ENCODE results near the gene TMOD1. TPM values are rescaled to one million over a fixed set of nuclear protein-coding genes. Genes with fewer than 3 reads are reported as not detected.

Gene TMOD1
- total RNA-seq, 1 donor from 2014 or later: not detected

DNA sequence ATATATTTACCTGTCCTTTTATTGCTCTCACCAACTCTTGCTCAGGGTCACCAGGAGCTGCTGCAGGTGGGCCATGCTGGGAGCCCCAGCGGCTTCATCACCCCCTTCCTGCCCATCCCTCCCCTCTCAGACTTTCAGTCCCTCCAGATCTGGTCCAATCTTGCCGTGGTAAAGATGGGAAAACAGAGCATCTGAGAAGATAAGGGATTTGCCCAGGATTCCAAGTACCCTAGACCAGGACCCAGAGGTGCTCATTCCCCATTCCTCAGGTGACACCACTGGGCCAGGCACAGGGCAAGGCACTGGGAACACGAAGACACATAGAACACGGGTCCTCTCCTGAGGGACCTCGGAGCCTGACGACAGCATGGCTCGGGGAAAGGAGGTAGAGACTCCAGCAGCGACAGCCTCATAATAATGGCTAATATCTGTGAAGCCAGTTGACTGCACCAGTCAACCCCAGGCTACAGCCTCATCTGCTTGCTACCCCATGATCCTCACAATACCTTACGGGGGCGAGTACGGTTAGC lies 18.0 kb downstream of the TMOD1 start:
- Histone ChIP-seq H3K9me3 (ENCODE audit: low read depth) (no peaks in the 10 kb centered on the region), H3F3A (ENCODE audit: low read depth) (no peaks in the 10 kb centered on the region), H3K27ac (no peak overlapping the region), H3K27me3 (no peaks in the 10 kb centered on the region), H4K20me1 (ENCODE audit: low read depth) (no peaks in the 10 kb centered on the region), H3K4me3 (no peak overlapping the region), H3K79me2 (ENCODE audit: low read depth) (no peaks in the 10 kb centered on the region), H3K4me2 (no peak overlapping the region), H3K9ac (no peak overlapping the region), H3K4me1 (peaks cover 13% of the 10 kb centered on the region), H2AFZ (replicated peaks) (no peak overlapping the region), H3K36me3 (no peaks in the 10 kb centered on the region)
- no peak overlapping the region for H3K27ac Mint-ChIP-seq
- TF ChIP-seq CTCF (IDR thresholded peaks at IDR 0.05): no peak
- no peak for TF ChIP-seq EZH2 (IDR thresholded peaks at IDR 0.05)
- TF ChIP-seq EZH2phosphoT487 (IDR thresholded peaks at IDR 0.05): no peak
- H3K27me3 Mint-ChIP-seq (ENCODE audit: insufficient read depth, low read depth): peaks cover 17% of the 10 kb centered on the region
- no peak for DNase-seq (ENCODE audit: low spot score)
- peaks cover 18% of the 10 kb centered on the region for H3K4me1 Mint-ChIP-seq
- H3K36me3 Mint-ChIP-seq: no peaks in the 10 kb centered on the region
- H3K9me3 Mint-ChIP-seq: no peaks in the 10 kb centered on the region
- H3K4me3 Mint-ChIP-seq: no peak overlapping the region

DNA sequence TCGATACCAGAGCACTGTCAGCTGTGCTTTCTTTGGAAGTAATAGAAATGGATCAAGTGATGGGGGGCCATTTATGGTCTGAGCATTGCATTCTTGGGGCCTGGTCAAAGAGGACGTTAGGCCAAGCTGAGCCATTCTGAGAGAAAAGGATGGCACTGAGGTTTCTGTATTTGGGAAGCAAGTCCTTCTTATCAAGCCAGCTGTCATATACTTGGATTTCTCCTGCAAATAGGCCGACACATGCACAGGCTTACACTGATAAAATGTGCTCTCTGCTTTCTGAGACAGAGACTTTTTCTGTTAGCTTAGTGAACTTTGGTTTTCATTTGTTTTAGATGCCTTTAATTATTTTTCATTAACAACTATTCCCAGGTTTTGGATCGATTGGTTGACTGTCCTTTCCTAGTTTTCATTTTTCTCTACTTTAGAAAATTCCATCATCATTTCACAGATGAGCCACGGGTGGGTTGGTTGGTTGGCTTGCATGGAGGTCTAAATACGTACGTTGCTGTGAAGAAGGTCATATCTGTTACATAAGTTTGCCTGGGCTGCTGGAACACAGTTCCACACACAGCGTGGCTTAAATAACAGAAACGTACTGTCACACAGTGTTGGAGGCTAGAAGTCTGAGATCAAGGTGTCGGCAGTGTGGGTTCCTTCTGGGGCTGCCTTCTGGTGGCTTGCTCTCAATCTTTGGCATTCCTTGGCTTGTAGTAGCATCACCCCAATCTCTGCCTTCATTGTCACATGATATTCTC lies 20.3 kb downstream of the TMOD1 start:
- no peaks in the 10 kb centered on the region for H3K27me3 ChIP-seq
- Mint-ChIP-seq H3K27me3 (ENCODE audit: insufficient read depth, low read depth) (peaks cover 10% of the 10 kb centered on the region), H3K4me1 (peaks cover 9% of the 10 kb centered on the region), H3K27ac (no peak overlapping the region), H3K36me3 (no peaks in the 10 kb centered on the region), H3K9me3 (no peaks in the 10 kb centered on the region), H3K4me3 (no peak overlapping the region)
- H3K36me3 ChIP-seq: no peaks in the 10 kb centered on the region
- no peak overlapping the region for H3K27ac ChIP-seq
- no peaks in the 10 kb centered on the region for H3F3A ChIP-seq (ENCODE audit: low read depth)
- peaks cover 2% of the 10 kb centered on the region for H3K4me1 ChIP-seq
- DNase-seq (ENCODE audit: low spot score): no peak
- H2AFZ ChIP-seq (replicated peaks): no peak overlapping the region
- no peak overlapping the region for H3K4me3 ChIP-seq
- H4K20me1 ChIP-seq (ENCODE audit: low read depth): no peaks in the 10 kb centered on the region
- no peak overlapping the region for H3K9ac ChIP-seq
- H3K4me2 ChIP-seq: no peak overlapping the region
- H3K9me3 ChIP-seq (ENCODE audit: low read depth): no peaks in the 10 kb centered on the region
- TF ChIP-seq CTCF (IDR thresholded peaks at IDR 0.05): no peak
- no peak for TF ChIP-seq EZH2 (IDR thresholded peaks at IDR 0.05)
- no peak for TF ChIP-seq EZH2phosphoT487 (IDR thresholded peaks at IDR 0.05)
- H3K79me2 ChIP-seq (ENCODE audit: low read depth): no peaks in the 10 kb centered on the region

- no peak overlapping the region for H3K27ac Mint-ChIP-seq
- peaks cover 4% of the 10 kb centered on the region for H3K27me3 Mint-ChIP-seq (ENCODE audit: insufficient read depth, low read depth)
- Histone ChIP-seq H2AFZ (replicated peaks) (no peak overlapping the region), H3K4me2 (no peak overlapping the region), H3K36me3 (no peaks in the 10 kb centered on the region), H3K4me3 (no peak overlapping the region), H3K27me3 (no peaks in the 10 kb centered on the region), H3F3A (ENCODE audit: low read depth) (peaks cover 25% of the 10 kb centered on the region), H3K9ac (no peak overlapping the region), H4K20me1 (ENCODE audit: low read depth) (no peaks in the 10 kb centered on the region), H3K4me1 (peaks cover 21% of the 10 kb centered on the region), H3K79me2 (ENCODE audit: low read depth) (no peaks in the 10 kb centered on the region), H3K9me3 (ENCODE audit: low read depth) (no peaks in the 10 kb centered on the region), H3K27ac (no peak overlapping the region)
- H3K9me3 Mint-ChIP-seq: no peaks in the 10 kb centered on the region
- peaks cover 21% of the 10 kb centered on the region for H3K4me1 Mint-ChIP-seq
- H3K4me3 Mint-ChIP-seq: no peak overlapping the region
- DNase-seq (ENCODE audit: low spot score): no peak
- TF ChIP-seq CTCF (IDR thresholded peaks at IDR 0.05): no peak
- no peak for TF ChIP-seq EZH2 (IDR thresholded peaks at IDR 0.05)
- no peak for TF ChIP-seq EZH2phosphoT487 (IDR thresholded peaks at IDR 0.05)
- H3K36me3 Mint-ChIP-seq: no peaks in the 10 kb centered on the region
These were observed 23.0 kb downstream of the TMOD1 start for GRCh38 chr9:97524424-97524823.
